Measurements from ENCODE around the gene ACKR3. TPM values are rescaled to one million over a fixed set of nuclear protein-coding genes. Genes with fewer than 3 reads are reported as not detected.

The ACKR3 gene
- total and polyA plus RNA-seq, 10 of the 15 experiments (the other 5 are each of a cell fraction or from before 2014, with no cell fraction given) = 3.0 to 154 (median 6.4) TPM

DNA sequence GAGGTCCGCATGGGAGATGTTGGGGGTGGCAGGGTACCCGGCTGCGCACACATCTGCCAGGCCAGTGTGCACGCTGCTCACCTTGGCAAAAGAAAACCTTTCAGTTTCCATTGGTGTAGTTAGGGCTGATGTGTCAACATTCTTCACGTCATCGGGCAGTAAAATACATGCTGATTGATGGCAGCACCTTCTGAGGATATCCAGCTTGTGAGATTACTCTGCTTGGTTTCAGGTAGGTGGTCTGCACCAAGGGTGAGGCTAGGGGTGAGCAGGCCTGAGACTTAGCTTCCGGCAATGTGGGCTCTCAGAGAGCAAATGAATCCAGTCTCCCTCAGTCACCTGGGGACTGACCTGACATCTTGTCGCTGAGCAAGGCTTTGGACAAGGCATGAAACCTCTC lies 19.3 kb upstream of the ACKR3 start:
- Histone ChIP-seq H3K4me3 (no peak overlapping the region), H4K20me1 (ENCODE audit: control insufficient read depth, insufficient read depth) (no peaks in the 10 kb centered on the region), H3K4me2 (ENCODE audit: control insufficient read depth, insufficient read depth) (peak overlapping the region; percentile 85), H3K27me3 (replicated peaks in 1 of 2; ENCODE audit: control insufficient read depth in 2 of 2, insufficient read depth in 2 of 2, low read length in 1 of 2) (no peaks in the 10 kb centered on the region), H3K9ac (ENCODE audit: control insufficient read depth, insufficient read depth, low read length) (peak overlapping the region; percentile 57; the same call in 1 of the 2 replicates), H2AFZ (ENCODE audit: control insufficient read depth, low read depth, low read length) (no peak overlapping the region), H3K9me3 (replicated peaks; ENCODE audit: control insufficient read depth, insufficient read depth, low read length) (peaks cover 8% of the 10 kb centered on the region; the same call in 2 of the 3 replicates), H3K27ac (ENCODE audit: control insufficient read depth, insufficient read depth) (peak overlapping the region; percentile 91), H3K4me1 (ENCODE audit: control insufficient read depth, insufficient read depth, low read length) (peaks cover 85% of the 10 kb centered on the region), H3K79me2 (ENCODE audit: control insufficient read depth, insufficient read depth, low read length) (no peaks in the 10 kb centered on the region), H3K36me3 (ENCODE audit: control insufficient read depth in 2 of 2, insufficient read depth in 2 of 2, low read length in 1 of 2) (no peaks in the 10 kb centered on the region)
- RAD21 ChIA-PET (ENCODE audit: unreplicated experiment) = interaction anchor here (0.7 to 2.8 kb wide), 7 partner anchors 9 to 37 kb away, joined by 3 to 27 read pairs (median 8); partner anchors contain the start of gene ACKR3
- FAIRE-seq (no peak), DNase-seq (ENCODE audit: low read depth, low spot score) (no peak), ATAC-seq (peak; percentile 4)
- 33% methylated on average over 8 of the region's 8 CpGs for WGBS (ENCODE audit: insufficient coverage, insufficient replicate concordance, low lambda C conversion rate, missing lambda C conversion rate)
- intact Hi-C loops (cut with micrococcal nuclease; ENCODE audit: unreplicated experiment) (no loop called here), in situ Hi-C loops (cut with MboI) (no loop called here)
- SMC1A ChIA-PET (ENCODE audit: uncharacterized antibody, unreplicated experiment) = interaction anchor here (2.0 to 9.0 kb wide), 5 partner anchors 9 to 37 kb away, joined by 4 to 111 read pairs (median 24); partner anchors contain the start of gene ACKR3
- CTCF ChIA-PET = interaction anchor here (0.9 to 8.5 kb wide), 5 partner anchors 8 to 37 kb away, joined by 3 to 57 read pairs (median 9); partner anchors contain the start of gene ACKR3
- no TSS peak for BruUV-seq (replicated peaks)
- TF ChIP-seq MTA3 (IDR thresholded peaks at IDR 0.05; ENCODE audit: borderline replicate concordance, low read length) (0 out of 2 replicates have a peak, but pooled peaks have one; percentile 36), YY1 (IDR thresholded peaks at IDR 0.05; ENCODE audit: low read depth, low read length) (0 out of 2 replicates have a peak, but pooled peaks have one; percentile 16), NFYB (IDR thresholded peaks at IDR 0.05; ENCODE audit: insufficient read depth, low read depth, low read length) (no peak)
- TF ChIP-seq, protein P1, sequence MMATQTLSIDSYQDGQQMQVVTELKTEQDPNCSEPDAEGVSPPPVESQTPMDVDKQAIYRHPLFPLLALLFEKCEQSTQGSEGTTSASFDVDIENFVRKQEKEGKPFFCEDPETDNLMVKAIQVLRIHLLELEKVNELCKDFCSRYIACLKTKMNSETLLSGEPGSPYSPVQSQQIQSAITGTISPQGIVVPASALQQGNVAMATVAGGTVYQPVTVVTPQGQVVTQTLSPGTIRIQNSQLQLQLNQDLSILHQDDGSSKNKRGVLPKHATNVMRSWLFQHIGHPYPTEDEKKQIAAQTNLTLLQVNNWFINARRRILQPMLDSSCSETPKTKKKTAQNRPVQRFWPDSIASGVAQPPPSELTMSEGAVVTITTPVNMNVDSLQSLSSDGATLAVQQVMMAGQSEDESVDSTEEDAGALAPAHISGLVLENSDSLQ (IDR thresholded peaks at IDR 0.05) = peak; percentile 71
- TF ChIP-seq, protein P2, sequence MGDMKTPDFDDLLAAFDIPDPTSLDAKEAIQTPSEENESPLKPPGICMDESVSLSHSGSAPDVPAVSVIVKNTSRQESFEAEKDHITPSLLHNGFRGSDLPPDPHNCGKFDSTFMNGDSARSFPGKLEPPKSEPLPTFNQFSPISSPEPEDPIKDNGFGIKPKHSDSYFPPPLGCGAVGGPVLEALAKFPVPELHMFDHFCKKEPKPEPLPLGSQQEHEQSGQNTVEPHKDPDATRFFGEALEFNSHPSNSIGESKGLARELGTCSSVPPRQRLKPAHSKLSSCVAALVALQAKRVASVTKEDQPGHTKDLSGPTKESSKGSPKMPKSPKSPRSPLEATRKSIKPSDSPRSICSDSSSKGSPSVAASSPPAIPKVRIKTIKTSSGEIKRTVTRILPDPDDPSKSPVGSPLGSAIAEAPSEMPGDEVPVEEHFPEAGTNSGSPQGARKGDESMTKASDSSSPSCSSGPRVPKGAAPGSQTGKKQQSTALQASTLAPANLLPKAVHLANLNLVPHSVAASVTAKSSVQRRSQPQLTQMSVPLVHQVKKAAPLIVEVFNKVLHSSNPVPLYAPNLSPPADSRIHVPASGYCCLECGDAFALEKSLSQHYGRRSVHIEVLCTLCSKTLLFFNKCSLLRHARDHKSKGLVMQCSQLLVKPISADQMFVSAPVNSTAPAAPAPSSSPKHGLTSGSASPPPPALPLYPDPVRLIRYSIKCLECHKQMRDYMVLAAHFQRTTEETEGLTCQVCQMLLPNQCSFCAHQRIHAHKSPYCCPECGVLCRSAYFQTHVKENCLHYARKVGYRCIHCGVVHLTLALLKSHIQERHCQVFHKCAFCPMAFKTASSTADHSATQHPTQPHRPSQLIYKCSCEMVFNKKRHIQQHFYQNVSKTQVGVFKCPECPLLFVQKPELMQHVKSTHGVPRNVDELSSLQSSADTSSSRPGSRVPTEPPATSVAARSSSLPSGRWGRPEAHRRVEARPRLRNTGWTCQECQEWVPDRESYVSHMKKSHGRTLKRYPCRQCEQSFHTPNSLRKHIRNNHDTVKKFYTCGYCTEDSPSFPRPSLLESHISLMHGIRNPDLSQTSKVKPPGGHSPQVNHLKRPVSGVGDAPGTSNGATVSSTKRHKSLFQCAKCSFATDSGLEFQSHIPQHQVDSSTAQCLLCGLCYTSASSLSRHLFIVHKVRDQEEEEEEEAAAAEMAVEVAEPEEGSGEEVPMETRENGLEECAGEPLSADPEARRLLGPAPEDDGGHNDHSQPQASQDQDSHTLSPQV (IDR thresholded peaks at IDR 0.05) = 0 out of 2 replicates have a peak, but pooled peaks have one; percentile 28
- POLR2A ChIA-PET = interaction anchor here (0.9 to 2.2 kb wide), 5 partner anchors 9 to 19 kb away, joined by 3 to 11 read pairs (median 5); partner anchors contain the start of gene ACKR3
